ENCODE measurements around the gene TMEM132D. TPM values are rescaled to one million over a fixed set of nuclear protein-coding genes. Genes with fewer than 3 reads are reported as not detected.

The TMEM132D gene
- total RNA-seq, 1 donor from 2014 or later, result not detected

DNA sequence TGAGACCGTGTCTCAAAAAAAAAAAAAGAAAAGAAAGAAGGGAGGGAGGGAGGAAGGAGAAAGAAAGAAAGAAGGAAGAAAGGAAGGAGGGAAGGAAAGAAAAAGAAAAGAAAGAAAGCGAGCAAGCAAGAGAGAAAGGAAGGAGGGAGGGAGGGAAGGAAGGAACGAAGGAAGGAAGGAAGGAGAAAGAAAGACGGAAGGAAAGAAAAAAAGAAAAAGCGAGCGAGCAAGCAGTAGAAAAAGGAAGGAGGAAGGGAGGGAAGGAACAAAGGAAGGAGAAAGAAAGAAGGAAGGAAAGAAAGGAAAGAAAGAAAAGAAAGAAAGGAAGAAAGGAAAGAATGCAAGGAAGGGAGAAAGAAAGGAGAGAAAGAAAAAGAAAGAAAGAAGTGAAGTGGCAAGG lies 546.6 kb downstream of the TMEM132D start:
- Mint-ChIP-seq H3K36me3 (ENCODE audit: low read depth, unreplicated experiment) (no peaks in the 10 kb centered on the region), H3K4me1 (ENCODE audit: low read depth, unreplicated experiment) (no peaks in the 10 kb centered on the region), H3K4me3 (ENCODE audit: unreplicated experiment) (no peak overlapping the region), H3K9me3 (ENCODE audit: unreplicated experiment) (peaks cover 14% of the 10 kb centered on the region), H3K27ac (ENCODE audit: unreplicated experiment) (no peak overlapping the region), H3K27me3 (ENCODE audit: low read depth, unreplicated experiment) (no peaks in the 10 kb centered on the region)
- no peaks in the 10 kb centered on the region for H4K20me1 ChIP-seq (ENCODE audit: insufficient read depth, low read length)
- H3K79me2 ChIP-seq (ENCODE audit: insufficient read depth, low read length), result no peaks in the 10 kb centered on the region
- H3K27ac ChIP-seq (ENCODE audit: low read depth, low read length), result no peak overlapping the region
- DNase-seq (ENCODE audit: low read depth) (no peak), FAIRE-seq (no peak)
- H3K9me3 ChIP-seq (ENCODE audit: insufficient read depth, low read depth, low read length), result no peaks in the 10 kb centered on the region
- no peak overlapping the region for H3K9ac ChIP-seq (ENCODE audit: low read length)
- no peak overlapping the region for H3K4me2 ChIP-seq (ENCODE audit: low read length)
- no peak overlapping the region for H3K4me3 ChIP-seq (ENCODE audit: insufficient read depth, low read depth, low read length)
- no peaks in the 10 kb centered on the region for H3K27me3 ChIP-seq (ENCODE audit: insufficient read depth, low read length)
- TF ChIP-seq, protein P1, sequence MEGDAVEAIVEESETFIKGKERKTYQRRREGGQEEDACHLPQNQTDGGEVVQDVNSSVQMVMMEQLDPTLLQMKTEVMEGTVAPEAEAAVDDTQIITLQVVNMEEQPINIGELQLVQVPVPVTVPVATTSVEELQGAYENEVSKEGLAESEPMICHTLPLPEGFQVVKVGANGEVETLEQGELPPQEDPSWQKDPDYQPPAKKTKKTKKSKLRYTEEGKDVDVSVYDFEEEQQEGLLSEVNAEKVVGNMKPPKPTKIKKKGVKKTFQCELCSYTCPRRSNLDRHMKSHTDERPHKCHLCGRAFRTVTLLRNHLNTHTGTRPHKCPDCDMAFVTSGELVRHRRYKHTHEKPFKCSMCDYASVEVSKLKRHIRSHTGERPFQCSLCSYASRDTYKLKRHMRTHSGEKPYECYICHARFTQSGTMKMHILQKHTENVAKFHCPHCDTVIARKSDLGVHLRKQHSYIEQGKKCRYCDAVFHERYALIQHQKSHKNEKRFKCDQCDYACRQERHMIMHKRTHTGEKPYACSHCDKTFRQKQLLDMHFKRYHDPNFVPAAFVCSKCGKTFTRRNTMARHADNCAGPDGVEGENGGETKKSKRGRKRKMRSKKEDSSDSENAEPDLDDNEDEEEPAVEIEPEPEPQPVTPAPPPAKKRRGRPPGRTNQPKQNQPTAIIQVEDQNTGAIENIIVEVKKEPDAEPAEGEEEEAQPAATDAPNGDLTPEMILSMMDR (IDR thresholded peaks at IDR 0.05; ENCODE audit: insufficient read depth, low read depth, low read length), result no peak
- TF ChIP-seq EZH2 (IDR thresholded peaks at IDR 0.05; ENCODE audit: insufficient read depth, low read length), result no peak
- H3K4me1 ChIP-seq (ENCODE audit: insufficient read depth, low read length), result no peaks in the 10 kb centered on the region
- H3K36me3 ChIP-seq (ENCODE audit: insufficient read depth, low read length), result no peaks in the 10 kb centered on the region
- H2AFZ ChIP-seq (ENCODE audit: low read depth, low read length), result no peak overlapping the region

DNA sequence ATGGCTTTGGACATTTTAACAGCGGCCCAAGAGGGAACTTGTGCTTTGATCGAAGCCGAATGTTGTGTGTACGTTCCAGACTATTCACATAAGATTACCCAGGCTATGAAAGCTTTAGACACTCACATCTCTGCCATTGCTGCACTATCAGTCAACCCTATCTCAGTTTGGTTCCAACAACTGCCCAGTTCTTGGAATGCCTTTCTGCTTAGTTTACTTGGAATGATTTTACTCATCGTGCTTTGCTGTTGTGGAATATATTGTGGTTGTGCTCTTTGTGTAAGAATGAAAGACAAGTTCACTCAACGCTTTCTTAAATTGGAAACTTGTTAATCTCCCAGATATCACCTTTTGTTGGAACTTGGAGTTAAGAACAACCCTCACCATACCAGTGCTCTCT lies 552.3 kb downstream of the TMEM132D start:
- Histone ChIP-seq H2AFZ (ENCODE audit: low read depth, low read length) (no peak overlapping the region), H3K9ac (ENCODE audit: low read length) (no peak overlapping the region), H3K79me2 (ENCODE audit: insufficient read depth, low read length) (no peaks in the 10 kb centered on the region), H4K20me1 (ENCODE audit: insufficient read depth, low read length) (no peaks in the 10 kb centered on the region), H3K9me3 (ENCODE audit: insufficient read depth, low read depth, low read length) (no peaks in the 10 kb centered on the region), H3K27ac (ENCODE audit: low read depth, low read length) (no peak overlapping the region), H3K36me3 (ENCODE audit: insufficient read depth, low read length) (no peaks in the 10 kb centered on the region), H3K27me3 (ENCODE audit: insufficient read depth, low read length) (no peaks in the 10 kb centered on the region), H3K4me1 (ENCODE audit: insufficient read depth, low read length) (no peaks in the 10 kb centered on the region), H3K4me3 (ENCODE audit: insufficient read depth, low read depth, low read length) (no peak overlapping the region), H3K4me2 (ENCODE audit: low read length) (no peak overlapping the region)
- no peak overlapping the region for H3K27ac Mint-ChIP-seq (ENCODE audit: unreplicated experiment)
- H3K4me3 Mint-ChIP-seq (ENCODE audit: unreplicated experiment), result no peak overlapping the region
- H3K9me3 Mint-ChIP-seq (ENCODE audit: unreplicated experiment), result peaks cover 8% of the 10 kb centered on the region
- no peak for TF ChIP-seq EZH2 (IDR thresholded peaks at IDR 0.05; ENCODE audit: insufficient read depth, low read length)
- TF ChIP-seq, protein P1 (IDR thresholded peaks at IDR 0.05; ENCODE audit: insufficient read depth, low read depth, low read length), result no peak
- no peaks in the 10 kb centered on the region for H3K27me3 Mint-ChIP-seq (ENCODE audit: low read depth, unreplicated experiment)
- FAIRE-seq, result no peak
- H3K36me3 Mint-ChIP-seq (ENCODE audit: low read depth, unreplicated experiment), result no peaks in the 10 kb centered on the region
- DNase-seq (ENCODE audit: low read depth), result peak; percentile 39
- no peaks in the 10 kb centered on the region for H3K4me1 Mint-ChIP-seq (ENCODE audit: low read depth, unreplicated experiment)

DNA sequence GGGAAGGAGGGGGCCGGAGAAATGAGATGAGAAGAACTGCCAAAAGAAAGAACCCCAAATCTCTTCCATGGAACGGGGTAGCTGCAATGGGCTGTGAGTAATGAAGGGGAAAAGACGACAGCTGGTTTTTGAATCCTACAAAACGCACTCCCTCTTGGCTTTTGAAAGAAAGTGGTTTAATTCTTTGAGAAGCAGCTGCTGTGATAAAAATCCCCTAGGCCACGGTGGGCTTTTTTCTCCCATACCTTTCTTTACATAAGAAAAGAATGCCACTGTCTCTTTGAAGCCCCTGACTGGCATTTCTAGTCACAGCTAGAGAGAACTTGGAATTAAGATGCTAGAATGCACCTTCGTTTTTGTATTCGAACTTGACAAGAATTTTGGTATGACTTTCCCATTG lies 564.5 kb downstream of the TMEM132D start:
- Mint-ChIP-seq H3K27me3 (ENCODE audit: low read depth, unreplicated experiment) (no peaks in the 10 kb centered on the region), H3K36me3 (ENCODE audit: low read depth, unreplicated experiment) (no peaks in the 10 kb centered on the region), H3K4me3 (ENCODE audit: unreplicated experiment) (no peak overlapping the region), H3K27ac (ENCODE audit: unreplicated experiment) (no peak overlapping the region), H3K9me3 (ENCODE audit: unreplicated experiment) (peaks cover 9% of the 10 kb centered on the region), H3K4me1 (ENCODE audit: low read depth, unreplicated experiment) (no peaks in the 10 kb centered on the region)
- Histone ChIP-seq H3K9ac (ENCODE audit: low read length) (no peak overlapping the region), H3K4me3 (ENCODE audit: insufficient read depth, low read depth, low read length) (no peak overlapping the region), H4K20me1 (ENCODE audit: insufficient read depth, low read length) (no peaks in the 10 kb centered on the region), H3K27ac (ENCODE audit: low read depth, low read length) (no peak overlapping the region), H3K27me3 (ENCODE audit: insufficient read depth, low read length) (no peaks in the 10 kb centered on the region), H2AFZ (ENCODE audit: low read depth, low read length) (no peak overlapping the region), H3K36me3 (ENCODE audit: insufficient read depth, low read length) (no peaks in the 10 kb centered on the region), H3K4me2 (ENCODE audit: low read length) (no peak overlapping the region), H3K9me3 (ENCODE audit: insufficient read depth, low read depth, low read length) (peaks cover 3% of the 10 kb centered on the region), H3K4me1 (ENCODE audit: insufficient read depth, low read length) (no peaks in the 10 kb centered on the region), H3K79me2 (ENCODE audit: insufficient read depth, low read length) (no peaks in the 10 kb centered on the region)
- DNase-seq (ENCODE audit: low read depth) (no peak), FAIRE-seq (no peak)
- TF ChIP-seq, protein P1 (IDR thresholded peaks at IDR 0.05; ENCODE audit: insufficient read depth, low read depth, low read length), result no peak
- TF ChIP-seq EZH2 (IDR thresholded peaks at IDR 0.05; ENCODE audit: insufficient read depth, low read length), result no peak

All from astrocyte (in vitro differentiated cells and primary cell).